CD8-positive, alpha-beta memory T cell (primary cell): ENCODE results near the gene BRI3BP. TPM values are rescaled to one million over a fixed set of nuclear protein-coding genes. Genes with fewer than 3 reads are reported as not detected.
"Not testable (repeated sequence)": the region's sequence is repeated elsewhere in the genome, so short reads cannot be mapped to it uniquely, and the experiment has no call there.

Experiments
- CTCF ChIA-PET: fragments of 350-600 bp; sonication (Branson Sonifier 250); formaldehyde crosslinking; loops from one replicate; lab custom pipeline; 2021; ENCODE audit warnings: antibody characterized with exemption; lab: Charles Lee
- POLR2A ChIA-PET: fragments of 350-600 bp; sonication (Branson Sonifier 250); formaldehyde crosslinking; loops from one replicate; lab custom pipeline; 2021; ENCODE audit warnings: antibody characterized with exemption; lab: Charles Lee
- DNase-seq, 5 donors: peaks; one replicate each; pipeline versions ENCODE4 v3.0.0 to v3.0.0-alpha.2; 2020 to 2022; ENCODE audit warnings: mixed read lengths in 1 of 5
- H3K27ac ChIP-seq: one replicate; pipeline ENCODE4 v1.7.0; 2013; ENCODE audit warnings: low read depth, mild to moderate bottlenecking, low read length, moderate library complexity
- H3K27me3 ChIP-seq: 2 replicates; pipeline ENCODE4 v1.7.0; 2013; ENCODE audit warnings: low read length, mild to moderate bottlenecking; ENCODE audit not compliant: insufficient read depth, poor library complexity, severe bottlenecking
- H3K36me3 ChIP-seq: 2 replicates; pipeline ENCODE4 v1.7.0; 2013; ENCODE audit warnings: mild to moderate bottlenecking, low read length, moderate library complexity; ENCODE audit not compliant: insufficient read depth
- H3K4me1 ChIP-seq: 2 replicates; pipeline ENCODE4 v1.7.0; 2013; ENCODE audit warnings: mild to moderate bottlenecking, low read length, moderate library complexity; ENCODE audit not compliant: insufficient read depth
- H3K4me3 ChIP-seq: 2 replicates; pipeline ENCODE4 v1.7.0; 2013; ENCODE audit warnings: mild to moderate bottlenecking, low read length
- H3K9me3 ChIP-seq: 2 replicates; pipeline ENCODE4 v1.7.0; 2013; ENCODE audit warnings: mild to moderate bottlenecking, low read length
- H3K27ac Mint-ChIP-seq, 8 donors: one replicate each; pipeline ENCODE4 v1.8.0; 2020 to 2021; ENCODE audit warnings: mixed read lengths in 8 of 8, mild to moderate bottlenecking in 6 of 8, inconsistent platforms in 3 of 8, moderate library complexity in 3 of 8
- H3K27me3 Mint-ChIP-seq, 2 donors: one replicate each; pipeline ENCODE4 v1.8.0; 2020 to 2021; ENCODE audit warnings: mixed read lengths in 2 of 2, mild to moderate bottlenecking in 1 of 2, moderate library complexity in 1 of 2
- H3K36me3 Mint-ChIP-seq, 3 donors: one replicate each; pipeline ENCODE4 v1.8.0; 2020 to 2021; ENCODE audit warnings: mixed read lengths in 3 of 3, inconsistent platforms in 1 of 3, mild to moderate bottlenecking in 1 of 3
- H3K4me1 Mint-ChIP-seq, 3 donors: one replicate each; pipeline ENCODE4 v1.8.0; 2020 to 2021; ENCODE audit warnings: mixed read lengths in 3 of 3, inconsistent platforms in 1 of 3, mild to moderate bottlenecking in 1 of 3
- H3K4me3 Mint-ChIP-seq, 7 donors: one replicate each; pipeline ENCODE4 v1.8.0; 2020 to 2021; ENCODE audit warnings: mixed read lengths in 7 of 7, mild to moderate bottlenecking in 6 of 7, moderate library complexity in 4 of 7, inconsistent platforms in 2 of 7
- H3K9me3 Mint-ChIP-seq, 5 donors: one replicate each; pipeline ENCODE4 v1.8.0; 2020 to 2022; ENCODE audit warnings: mixed read lengths in 5 of 5, mild to moderate bottlenecking in 3 of 5, moderate library complexity in 2 of 5, inconsistent platforms in 1 of 5
- polyA plus RNA-seq: library from polyadenylated mRNA; unstranded; fragments of 300-500 nt; fragmentation: Illumina TruSeq; gene quantifications from one replicate; pipeline ENCODE4 v1.2.3, GENCODE V29; 2021
- total RNA-seq, 2 experiments: library from RNA; stranded (reverse); gene quantifications; one replicate each; pipeline ENCODE4 v1.2.3, GENCODE V29; 2021

BRI3BP gene
- total and polyA plus RNA-seq, 3 experiments from 2014 or later, result 4.0 to 36.5 (median 35.6) TPM

- H3K36me3 ChIP-seq, result no peaks in the 10 kb centered on the region
- no peaks in the 10 kb centered on the region for H3K9me3 ChIP-seq
- POLR2A ChIA-PET, result no interaction called here
- no peak overlapping the region for H3K27ac Mint-ChIP-seq
- H3K4me3 Mint-ChIP-seq, result no peak overlapping the region
- peaks cover 10 to 14% of the 10 kb centered on the region in 2 donors for H3K27me3 Mint-ChIP-seq
- DNase-seq, result no peak
- H3K27me3 ChIP-seq, result no peaks in the 10 kb centered on the region
- CTCF ChIA-PET, result no interaction called here
- peaks cover 0 to 9% (median 0%) of the 10 kb centered on the region in 3 donors for H3K36me3 Mint-ChIP-seq
- peaks cover 5 to 18% (median 6%) of the 10 kb centered on the region in 3 donors for H3K4me1 Mint-ChIP-seq
- H3K4me3 ChIP-seq, result no peak overlapping the region
- no peak overlapping the region for H3K27ac ChIP-seq
- no peaks in the 10 kb centered on the region for H3K4me1 ChIP-seq
- no peaks in the 10 kb centered on the region for H3K9me3 Mint-ChIP-seq
These were observed 60.4 kb downstream of the BRI3BP start for GRCh38 chr12:125053821-125054220.

DNA sequence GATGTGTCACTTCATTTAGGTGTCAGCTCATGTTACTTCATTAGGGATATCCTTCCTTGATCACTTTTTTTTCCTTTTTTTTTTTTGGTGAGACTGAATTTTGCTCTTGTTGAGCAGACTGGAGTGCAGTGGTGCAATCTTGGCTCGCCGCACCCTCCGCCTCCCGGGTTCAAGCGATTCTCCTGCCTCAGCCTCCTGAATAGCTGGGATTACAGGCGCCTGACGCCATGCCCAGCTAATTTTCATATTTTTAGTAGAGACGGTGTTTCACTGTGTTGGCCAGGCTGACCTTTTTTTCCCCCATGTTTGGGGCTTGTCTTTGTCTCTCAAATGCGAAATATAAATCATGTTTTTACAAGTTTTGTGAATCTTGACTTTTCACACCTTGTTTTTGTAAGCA is 62.1 kb downstream of the BRI3BP start:
- H3K4me3 ChIP-seq, result no peak overlapping the region
- CTCF ChIA-PET, result no interaction called here
- H3K27ac Mint-ChIP-seq, result no peak overlapping the region

DNA sequence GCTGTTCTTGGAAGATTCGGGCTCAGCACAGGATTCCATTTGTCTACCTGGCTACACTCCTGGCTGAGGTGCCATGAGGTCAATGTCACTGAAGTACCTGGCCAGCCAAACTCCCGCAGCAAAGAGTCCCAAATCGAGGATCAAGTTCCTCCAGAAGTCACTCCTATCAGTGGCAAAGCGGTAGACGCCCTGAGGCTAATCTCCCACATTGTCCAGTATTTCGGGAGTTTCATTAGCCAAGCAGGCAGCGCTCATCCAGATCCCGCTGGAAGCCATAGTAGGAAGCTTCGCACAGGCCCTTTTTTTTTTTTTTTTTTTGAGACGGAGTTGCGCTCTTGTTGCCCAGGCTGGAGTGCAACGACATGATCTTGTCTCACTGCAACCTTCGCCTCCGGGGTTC is 62.9 kb downstream of the BRI3BP start:
- Mint-ChIP-seq H3K36me3 (peaks cover 0 to 9% (median 0%) of the 10 kb centered on the region in 3 donors), H3K9me3 (no peaks in the 10 kb centered on the region), H3K27me3 (peaks cover 13 to 23% of the 10 kb centered on the region in 2 donors), H3K27ac (no peak overlapping the region), H3K4me3 (peak overlapping the region in 1 of 7 donors; percentile 10), H3K4me1 (no peaks in the 10 kb centered on the region)
- no peak overlapping the region for H3K4me3 ChIP-seq
- no peaks in the 10 kb centered on the region for H3K9me3 ChIP-seq
- H3K27ac ChIP-seq, result no peak overlapping the region
- DNase-seq, result no peak
- CTCF ChIA-PET, result no interaction called here
- H3K27me3 ChIP-seq, result no peaks in the 10 kb centered on the region
- no peaks in the 10 kb centered on the region for H3K36me3 ChIP-seq
- POLR2A ChIA-PET, result no interaction called here
- H3K4me1 ChIP-seq, result no peaks in the 10 kb centered on the region

More for the DNA sequence above, 62.1 kb downstream of the BRI3BP start:
- Mint-ChIP-seq H3K9me3 (no peaks in the 10 kb centered on the region), H3K36me3 (peaks cover 0 to 9% (median 0%) of the 10 kb centered on the region in 3 donors), H3K4me3 (no peak overlapping the region), H3K4me1 (peaks cover 0 to 4% (median 0%) of the 10 kb centered on the region in 3 donors), H3K27me3 (peaks cover 13 to 23% of the 10 kb centered on the region in 2 donors)
- POLR2A ChIA-PET, result no interaction called here
- Histone ChIP-seq H3K36me3 (no peaks in the 10 kb centered on the region), H3K27me3 (no peaks in the 10 kb centered on the region), H3K9me3 (no peaks in the 10 kb centered on the region), H3K4me1 (no peaks in the 10 kb centered on the region), H3K27ac (no peak overlapping the region)
- DNase-seq, result no peak

DNA sequence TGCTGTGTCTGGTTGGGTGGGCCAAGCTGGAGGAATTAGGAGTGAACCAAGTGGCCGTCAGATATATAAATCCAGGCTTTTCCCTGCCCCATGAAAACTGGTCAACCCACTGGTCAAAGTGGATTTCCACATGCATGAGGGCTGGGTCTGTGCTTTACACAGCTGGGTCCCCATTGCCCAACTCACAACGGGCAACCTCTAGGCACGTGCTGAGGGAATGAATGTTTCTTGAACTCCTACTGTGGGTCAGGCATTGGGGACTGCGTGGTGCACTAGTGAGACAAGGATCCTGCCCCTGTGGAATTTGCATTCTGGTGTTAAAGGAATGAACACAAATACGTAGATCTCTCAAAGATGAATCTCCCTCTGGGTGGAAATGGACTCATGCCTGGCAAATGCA is 64.3 kb downstream of the BRI3BP start:
- Histone ChIP-seq H3K4me3 (no peak overlapping the region), H3K27me3 (no peaks in the 10 kb centered on the region), H3K9me3 (no peaks in the 10 kb centered on the region), H3K27ac (no peak overlapping the region), H3K36me3 (no peaks in the 10 kb centered on the region), H3K4me1 (no peaks in the 10 kb centered on the region)
- no peaks in the 10 kb centered on the region for H3K4me1 Mint-ChIP-seq
- DNase-seq, result no peak
- ChIA-PET CTCF (no interaction called here), POLR2A (no interaction called here)
- no peak overlapping the region for H3K27ac Mint-ChIP-seq
- H3K4me3 Mint-ChIP-seq, result no peak overlapping the region
- H3K36me3 Mint-ChIP-seq, result peaks cover 0 to 9% (median 0%) of the 10 kb centered on the region in 3 donors
- H3K27me3 Mint-ChIP-seq, result peaks cover 13 to 27% of the 10 kb centered on the region in 2 donors
- H3K9me3 Mint-ChIP-seq, result no peaks in the 10 kb centered on the region

- peaks cover 0 to 9% (median 0%) of the 10 kb centered on the region in 3 donors for H3K36me3 Mint-ChIP-seq
- H3K27ac Mint-ChIP-seq, result no peak overlapping the region
- H3K4me3 Mint-ChIP-seq, result no peak overlapping the region
- no peaks in the 10 kb centered on the region for H3K9me3 Mint-ChIP-seq
- no peak for DNase-seq
- peaks cover 8 to 12% (median 11%) of the 10 kb centered on the region in 3 donors for H3K4me1 Mint-ChIP-seq
- peaks cover 12 to 27% of the 10 kb centered on the region in 2 donors for H3K27me3 Mint-ChIP-seq
- Histone ChIP-seq H3K36me3 (no peaks in the 10 kb centered on the region), H3K27ac (no peak overlapping the region), H3K27me3 (no peaks in the 10 kb centered on the region), H3K9me3 (no peaks in the 10 kb centered on the region), H3K4me1 (peaks cover 10% of the 10 kb centered on the region), H3K4me3 (no peak overlapping the region)
- CTCF ChIA-PET, result no interaction called here
- POLR2A ChIA-PET, result no interaction called here
These were observed 67.8 kb downstream of the BRI3BP start for GRCh38 chr12:125061229-125061628.

- CTCF ChIA-PET, result interaction anchor here (1.8 kb wide), 1 partner anchor 13 kb away, joined by 4 read pairs; no protein-coding TSS in a partner anchor
- Mint-ChIP-seq H3K4me3 (peak overlapping the region in 3 of 7 donors; percentile 8 to 77 (median 37)), H3K27me3 (peaks cover 9 to 15% of the 10 kb centered on the region in 2 donors), H3K4me1 (peaks cover 15 to 25% (median 19%) of the 10 kb centered on the region in 3 donors)
- not testable (repeated sequence) for H3K27me3 ChIP-seq, DNase-seq, H3K9me3 Mint-ChIP-seq, H3K36me3 ChIP-seq, H3K36me3 Mint-ChIP-seq, H3K27ac ChIP-seq, H3K9me3 ChIP-seq, H3K27ac Mint-ChIP-seq, H3K4me3 ChIP-seq
- peaks cover 10% of the 10 kb centered on the region for H3K4me1 ChIP-seq
- POLR2A ChIA-PET, result interaction anchor here (1.5 kb wide), 1 partner anchor 14 kb away, joined by 3 read pairs; no protein-coding TSS in a partner anchor
These were observed 70.1 kb downstream of the BRI3BP start for GRCh38 chr12:125063522-125063921.

DNA sequence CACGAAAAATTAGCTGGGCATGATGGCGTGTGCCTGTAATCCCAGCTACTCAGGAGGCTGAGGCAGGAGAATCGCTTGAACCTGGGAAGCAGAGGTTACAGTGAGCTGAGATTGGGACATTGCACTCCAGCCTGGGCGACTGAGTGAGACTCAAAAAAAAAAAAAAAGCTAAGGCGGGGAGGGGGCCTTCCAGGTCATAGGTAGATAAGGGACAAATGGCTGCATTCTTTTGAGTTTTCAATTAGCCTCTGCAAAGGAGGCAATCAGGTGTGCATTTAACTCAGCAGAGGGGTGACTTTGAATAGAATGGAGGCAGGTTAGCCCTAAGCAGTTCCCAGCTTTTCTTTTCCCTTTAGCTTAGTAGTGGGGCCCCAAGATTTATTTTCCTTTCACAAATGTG is 71.0 kb downstream of the BRI3BP start:
- Histone ChIP-seq H3K27ac (no peak overlapping the region), H3K4me3 (peak overlapping the region; percentile 62), H3K4me1 (peaks cover 10% of the 10 kb centered on the region), H3K9me3 (no peaks in the 10 kb centered on the region), H3K27me3 (no peaks in the 10 kb centered on the region), H3K36me3 (no peaks in the 10 kb centered on the region)
- peak overlapping the region in 4 of 8 donors; percentile 15 to 87 (median 56) for H3K27ac Mint-ChIP-seq
- no peaks in the 10 kb centered on the region for H3K9me3 Mint-ChIP-seq
- no peak for DNase-seq
- ChIA-PET CTCF (interaction anchor here (0.9 to 1.8 kb wide), 3 partner anchors 14 to 124 kb away, joined by 3 to 4 read pairs (median 4); no protein-coding TSS in a partner anchor), POLR2A (interaction anchor here (0.6 to 1.5 kb wide), 3 partner anchors 15 to 1529 kb away, joined by 3 read pairs; partner anchors contain the start of gene BRI3BP)
- H3K4me1 Mint-ChIP-seq, result peaks cover 15 to 25% (median 19%) of the 10 kb centered on the region in 3 donors
- no peaks in the 10 kb centered on the region for H3K36me3 Mint-ChIP-seq
- peak overlapping the region; percentile 77 to 91 (median 79) for H3K4me3 Mint-ChIP-seq
- H3K27me3 Mint-ChIP-seq, result peaks cover 3 to 10% of the 10 kb centered on the region in 2 donors
